Stimulated activated CD4-positive, alpha-beta T cell treated with anti-CD3 and anti-CD28 coated beads, Interleukin-1b, Interleukin-23, amount 100 ng/mL, for 48 hours (primary cell): ENCODE measurements around the gene SLC6A15.

ENCODE experiments used
- DNase-seq: peaks from one replicate; pipeline ENCODE4 v3.0.0-alpha.2; 2020

Gene SLC6A15

GRCh38 chr12:84912198-84913128, at the start of gene SLC6A15:
Gene SLC6A15, minus strand, starts transcription at chr12:84912799. Its CDS starts 20,679 bp downstream, at chr12:84892120.
- DNase-seq, result peak; percentile 16

- no peak for DNase-seq
Observed at GRCh38 chr12:84960918-84961317, 48.3 kb upstream of the SLC6A15 start.

GRCh38 chr12:84955298-84955697, 42.7 kb upstream of the SLC6A15 start:
- no peak for DNase-seq

- no peak for DNase-seq
Observed at GRCh38 chr12:84954415-84954814, 41.8 kb upstream of the SLC6A15 start.

- DNase-seq, result no peak
Observed at GRCh38 chr12:84950971-84951546, 38.5 kb upstream of the SLC6A15 start.

- no peak for DNase-seq
Observed at GRCh38 chr12:84946753-84947152, 34.2 kb upstream of the SLC6A15 start.

- DNase-seq, result no peak
Observed at GRCh38 chr12:84937415-84937814, 24.8 kb upstream of the SLC6A15 start.

GRCh38 chr12:84929501-84929900, 16.9 kb upstream of the SLC6A15 start:
- no peak for DNase-seq

- DNase-seq, result no peak
Observed at GRCh38 chr12:84924981-84925380, 12.4 kb upstream of the SLC6A15 start.

GRCh38 chr12:84922693-84923092, 10.1 kb upstream of the SLC6A15 start:
- no peak for DNase-seq

- no peak for DNase-seq
Observed at GRCh38 chr12:84920331-84920730, 7.7 kb upstream of the SLC6A15 start.

- no peak for DNase-seq
Observed at GRCh38 chr12:84919271-84919670, 6.7 kb upstream of the SLC6A15 start.

- no peak for DNase-seq
Observed at GRCh38 chr12:84913129-84913515, 523 bp upstream of the SLC6A15 start.

GRCh38 chr12:84911271-84912197, 1.1 kb downstream of the SLC6A15 start:
- no peak for DNase-seq

- DNase-seq, result no peak
Observed at GRCh38 chr12:84910549-84911241, 1.9 kb downstream of the SLC6A15 start.

- no peak for DNase-seq
Observed at GRCh38 chr12:84904051-84904450, 8.5 kb downstream of the SLC6A15 start.

GRCh38 chr12:84891106-84891838, 21.3 kb downstream of the SLC6A15 start:
- DNase-seq, result no peak

GRCh38 chr12:84889818-84890217, 22.8 kb downstream of the SLC6A15 start:
- no peak for DNase-seq

GRCh38 chr12:84888861-84889260, 23.7 kb downstream of the SLC6A15 start:
- no peak for DNase-seq

- no peak for DNase-seq
Observed at GRCh38 chr12:84877340-84877739, 35.3 kb downstream of the SLC6A15 start.

- DNase-seq, result no peak
Observed at GRCh38 chr12:84875241-84875640, 37.4 kb downstream of the SLC6A15 start.

- no peak for DNase-seq
Observed at GRCh38 chr12:84874825-84875139, 37.8 kb downstream of the SLC6A15 start.
